GM18526 (cell line): ENCODE measurements around the gene ASPM.

Source experiments
- POLR2A ChIP-seq: IDR thresholded peaks from 3 replicates; pipeline ENCODE4 v1.6.1; 2011; ENCODE audit not compliant: insufficient read length; ENCODE audit errors: extremely low read depth

The ASPM gene

DNA sequence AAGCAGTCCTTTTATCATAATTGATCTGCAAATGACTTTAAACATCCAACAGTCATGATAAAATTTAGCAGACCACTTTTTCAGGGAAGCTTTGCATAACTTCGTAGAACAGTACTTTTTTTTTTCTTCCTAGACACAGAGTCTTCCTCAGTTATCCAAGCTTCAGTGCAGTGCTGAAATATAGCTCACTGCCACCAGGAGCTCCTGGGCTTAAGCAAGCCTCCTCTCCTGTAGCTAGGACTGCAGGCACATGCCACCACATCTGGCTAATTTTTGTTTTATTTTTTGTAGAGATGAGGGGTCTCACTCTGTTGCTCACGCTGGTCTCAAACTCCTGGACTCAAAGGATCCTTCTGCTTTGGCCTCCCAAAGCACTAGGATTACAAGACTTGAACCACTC lies 83.3 kb downstream of the ASPM start:
- no peak for TF ChIP-seq POLR2A

DNA sequence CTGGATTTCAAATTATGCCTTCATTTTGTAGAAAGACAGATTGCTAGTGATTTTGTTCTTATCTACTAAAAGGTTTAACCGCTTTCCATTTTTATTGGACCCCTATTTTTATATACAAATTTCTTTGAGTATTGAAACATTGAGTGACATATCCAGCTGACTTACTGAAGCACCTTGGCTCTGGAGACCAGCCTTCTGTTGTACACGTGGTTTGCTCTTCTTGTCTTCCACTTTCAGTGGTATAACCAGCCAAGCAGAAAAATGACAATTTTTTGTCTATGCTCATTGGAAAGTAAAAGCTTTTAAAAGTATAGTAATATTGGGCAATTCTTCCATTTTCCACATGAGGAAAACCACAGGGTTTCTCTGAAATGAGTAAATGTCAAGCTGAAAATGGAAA lies 83.8 kb downstream of the ASPM start:
- no peak for TF ChIP-seq POLR2A

DNA sequence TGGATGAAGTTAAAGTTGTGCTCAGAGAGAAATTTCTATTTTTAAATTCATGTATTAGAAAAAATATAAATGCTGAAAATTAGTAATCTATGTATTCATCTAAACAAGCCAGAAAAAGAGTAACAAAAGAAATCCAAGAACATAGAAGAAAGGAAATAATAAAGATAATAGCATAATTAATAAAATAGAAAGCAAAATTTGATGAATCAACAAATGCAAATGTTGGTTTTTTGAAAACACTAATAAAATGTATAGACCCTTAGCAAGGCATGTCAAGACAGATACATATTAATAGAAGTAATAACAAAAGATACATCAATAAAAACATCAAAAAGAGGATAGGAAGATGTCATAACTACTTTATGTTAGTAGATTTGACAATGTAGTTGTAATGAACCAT lies 97.4 kb downstream of the ASPM start:
- no peak for TF ChIP-seq POLR2A

DNA sequence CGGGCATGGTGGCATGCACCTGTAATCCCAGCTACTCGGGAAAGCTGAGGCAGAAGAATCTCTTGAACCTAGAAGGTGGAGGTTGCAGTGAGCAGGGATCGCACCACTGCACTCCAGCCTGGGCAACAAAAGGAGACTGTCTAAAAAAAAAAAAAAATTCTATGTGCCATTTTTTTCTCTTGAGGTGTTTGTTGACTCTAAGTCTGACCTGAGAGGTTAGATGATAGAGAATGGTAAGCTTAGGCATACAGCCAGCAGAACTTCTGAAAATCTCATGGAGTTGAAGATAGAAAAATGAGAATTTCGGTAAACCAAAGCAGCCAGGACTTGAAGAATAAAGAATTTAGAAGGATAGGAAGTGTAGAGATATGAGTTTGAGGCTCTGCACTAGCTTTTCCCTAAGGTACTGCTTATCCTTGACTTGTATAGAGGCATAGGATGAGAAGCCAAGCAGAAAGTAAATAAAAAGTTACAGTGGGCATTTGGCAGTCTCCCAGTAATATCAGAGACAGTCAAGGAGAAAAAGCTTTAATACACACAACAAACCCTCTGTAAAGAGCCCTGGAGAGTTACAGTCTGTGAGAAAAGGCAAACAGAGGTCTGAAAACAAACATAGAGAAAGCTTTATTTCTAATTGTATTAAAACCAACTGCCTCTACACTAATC lies 103.7 kb downstream of the ASPM start:
- no peak for TF ChIP-seq POLR2A

DNA sequence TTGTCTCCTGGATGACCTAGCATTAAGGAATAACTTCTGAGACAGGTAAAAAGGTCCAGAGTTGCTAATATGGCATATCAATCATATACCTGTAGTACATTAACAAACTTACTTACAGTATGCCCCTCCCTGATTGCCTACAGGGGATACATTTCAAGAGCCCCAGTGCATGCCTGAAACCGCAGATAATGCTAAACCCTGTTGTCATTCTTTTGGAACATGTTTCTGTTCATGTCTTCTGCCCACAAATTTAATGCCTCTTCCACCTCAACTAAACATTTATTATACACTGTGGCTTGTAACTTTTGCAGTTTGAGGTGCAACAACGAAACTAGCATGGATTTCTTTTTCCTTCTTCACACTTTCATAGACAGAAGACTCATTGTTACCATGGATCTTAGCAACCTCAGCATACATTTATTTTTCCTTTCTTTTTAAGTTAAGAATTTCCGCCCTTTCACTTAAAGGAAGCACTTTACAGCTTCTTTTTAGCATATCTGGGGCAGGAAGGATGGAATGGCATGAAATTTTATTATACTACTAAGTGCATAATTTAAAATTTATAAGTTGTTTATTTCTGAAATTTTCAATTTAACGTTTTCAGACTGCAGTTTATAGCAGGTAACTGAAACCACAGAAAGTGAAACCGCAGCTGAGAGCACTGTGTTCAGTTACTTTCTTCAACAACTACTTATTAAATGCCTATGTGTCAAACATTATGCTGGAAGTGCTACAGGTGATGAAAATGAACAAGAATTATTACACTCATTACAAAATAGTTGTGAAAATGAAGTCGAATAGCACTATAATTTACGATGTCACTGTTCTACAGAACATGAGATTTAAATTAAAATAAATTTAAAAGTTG lies 104.7 kb downstream of the ASPM start:
- no peak for TF ChIP-seq POLR2A

DNA sequence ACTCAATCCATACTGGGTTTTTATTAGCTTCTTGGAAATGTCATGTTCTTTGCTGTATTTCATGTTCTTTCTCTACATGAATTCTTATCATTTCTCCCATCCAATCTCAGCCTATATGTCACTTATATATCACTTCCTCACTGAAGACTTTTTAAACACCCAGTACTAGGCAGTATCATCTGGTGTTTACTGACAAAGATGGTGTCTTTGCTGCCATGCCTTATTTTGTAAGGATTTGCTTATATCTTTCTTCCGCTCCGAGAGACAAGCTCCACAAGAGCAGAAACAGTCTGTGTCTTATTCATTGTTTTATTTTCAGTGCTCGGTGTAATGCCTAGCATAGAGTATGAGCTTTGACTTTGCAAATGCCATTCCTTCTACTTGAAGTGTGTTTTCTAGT lies 109.6 kb downstream of the ASPM start:
- no peak for TF ChIP-seq POLR2A
